IMR-90 (cell line): ENCODE data around the gene FBXW8. TPM values are rescaled to one million over a fixed set of nuclear protein-coding genes. Genes with fewer than 3 reads are reported as not detected.

ENCODE experiments used
- ATAC-seq: fragments of 200-7000 bp; cut with Tn5 transposase; 2 replicates; pipeline ENCODE4 v1.9.1; 2020; ENCODE audit warnings: low read depth, mild to moderate bottlenecking, moderate library complexity
- BruUV-seq: library from RNA; stranded (reverse); fragments of 400-500 nt; replicated peaks from 2 replicates; lab custom pipeline; 2021; lab: Mats Ljungman, UMichigan
- CTCF ChIA-PET: fragments of 300-600 bp; formaldehyde crosslinking; extraction: SDS; loops from one replicate; lab custom pipeline; 2021; ENCODE audit warnings: antibody characterized with exemption; lab: Yijun Ruan, JAX
- POLR2A ChIA-PET: fragments of 300-600 bp; sonication (Branson Sonifier 250); formaldehyde crosslinking; loops from one replicate; lab custom pipeline; 2022; ENCODE audit warnings: antibody characterized with exemption; ENCODE audit not compliant: unreplicated experiment; lab: Charles Lee
- DNase-seq: peaks from one replicate; pipeline ENCODE4 v3.0.0; 2013
- H2AFZ ChIP-seq: replicated peaks from 2 replicates; pipeline ENCODE3; 2013; ENCODE audit warnings: low read length, mild to moderate bottlenecking; ENCODE audit not compliant: poor library complexity
- H2AK5ac ChIP-seq: 2 replicates; pipeline ENCODE4 v1.6.1; 2013; ENCODE audit warnings: low read depth, low read length, inconsistent platforms
- H2AK9ac ChIP-seq: replicated peaks from 2 replicates; pipeline ENCODE3; 2013; ENCODE audit warnings: mild to moderate bottlenecking, low read depth, low read length, moderate library complexity; ENCODE audit not compliant: poor library complexity
- H2BK120ac ChIP-seq: 2 replicates; pipeline ENCODE4 v1.6.1; 2013; ENCODE audit warnings: low read depth, low read length, inconsistent platforms
- H2BK15ac ChIP-seq: 3 replicates; pipeline ENCODE4 v1.6.1; 2013; ENCODE audit warnings: low read depth, low read length, inconsistent platforms
- H2BK20ac ChIP-seq: 2 replicates; pipeline ENCODE4 v1.6.1; 2013; ENCODE audit warnings: low read depth, mild to moderate bottlenecking, inconsistent platforms, low read length, moderate library complexity
- H2BK5ac ChIP-seq: 2 replicates; pipeline ENCODE4 v1.6.1; 2013; ENCODE audit warnings: mild to moderate bottlenecking, low read depth, low read length, inconsistent platforms; ENCODE audit not compliant: poor library complexity, severe bottlenecking
- H3K14ac ChIP-seq: replicated peaks from 2 replicates; pipeline ENCODE4 v1.6.1; 2013; ENCODE audit warnings: low read depth, low read length, inconsistent platforms
- H3K18ac ChIP-seq: 2 replicates; pipeline ENCODE4 v1.6.1; 2013; ENCODE audit warnings: low read depth, low read length, control low read depth
- H3K23ac ChIP-seq: 2 replicates; pipeline ENCODE4 v1.6.1; 2013; ENCODE audit warnings: low read depth, low read length, inconsistent platforms
- H3K27ac ChIP-seq: 2 replicates; pipeline ENCODE4 v1.5.1; 2013; ENCODE audit warnings: mild to moderate bottlenecking, control low read depth, low read length; ENCODE audit not compliant: insufficient read depth
- H3K27me3 ChIP-seq: 2 replicates; pipeline ENCODE4 v1.6.1; 2013; ENCODE audit warnings: low read length; ENCODE audit not compliant: control insufficient read depth, insufficient read depth
- H3K36me3 ChIP-seq: 2 replicates; pipeline ENCODE4 v1.6.1; 2013; ENCODE audit warnings: low read length, mixed read lengths; ENCODE audit not compliant: control insufficient read depth, insufficient read depth
- H3K4ac ChIP-seq: 2 replicates; pipeline ENCODE4 v1.6.1; 2013; ENCODE audit warnings: low read depth, low read length, inconsistent platforms
- H3K4me1 ChIP-seq: 2 replicates; pipeline ENCODE4 v1.6.1; 2013; ENCODE audit warnings: low read length, mixed read lengths; ENCODE audit not compliant: control insufficient read depth, insufficient read depth
- H3K4me2 ChIP-seq: 2 replicates; pipeline ENCODE4 v1.6.1; 2013; ENCODE audit warnings: low read depth, mild to moderate bottlenecking, control low read depth, low read length, moderate library complexity
- H3K4me3 ChIP-seq: 2 replicates; pipeline ENCODE4 v1.5.1; 2013; ENCODE audit warnings: low read depth, mild to moderate bottlenecking, control low read depth, low read length, moderate library complexity; ENCODE audit not compliant: insufficient read depth
- H3K56ac ChIP-seq: 2 replicates; pipeline ENCODE4 v1.6.1; 2013; ENCODE audit warnings: low read length, inconsistent platforms; ENCODE audit not compliant: insufficient read depth; ENCODE audit errors: extremely low read depth
- H3K79me1 ChIP-seq, 2 experiments: 2 replicates each; pipeline ENCODE4 v1.6.1; 2013; ENCODE audit warnings: low read length in 2 of 2, inconsistent platforms in 1 of 2, low read depth in 1 of 2
- H3K9ac ChIP-seq: 2 replicates; pipeline ENCODE4 v1.6.1; 2013; ENCODE audit warnings: low read depth, low read length, control low read depth
- H3K9me1 ChIP-seq: 2 replicates; pipeline ENCODE4 v1.6.1; 2013; ENCODE audit warnings: low read length, inconsistent platforms; ENCODE audit not compliant: insufficient read depth
- H3K9me3 ChIP-seq: 2 replicates; pipeline ENCODE4 v1.6.1; 2013; ENCODE audit warnings: low read length; ENCODE audit not compliant: control insufficient read depth, insufficient read depth
- H4K20me1 ChIP-seq: 2 replicates; pipeline ENCODE4 v1.6.1; 2013; ENCODE audit warnings: low read length, inconsistent platforms; ENCODE audit not compliant: insufficient read depth
- H4K5ac ChIP-seq: 2 replicates; pipeline ENCODE4 v1.6.1; 2013; ENCODE audit warnings: mild to moderate bottlenecking, low read depth, low read length, control low read depth
- H4K8ac ChIP-seq, 2 experiments: 2 replicates each; pipeline ENCODE4 v1.6.1; 2013; ENCODE audit warnings: low read depth in 2 of 2, low read length in 2 of 2, control low read depth in 1 of 2, inconsistent platforms in 1 of 2
- H4K91ac ChIP-seq: 2 replicates; pipeline ENCODE4 v1.6.1; 2013; ENCODE audit warnings: low read depth, low read length, inconsistent platforms; ENCODE audit not compliant: insufficient read depth
- MAFK ChIP-seq: IDR thresholded peaks from 2 replicates; pipeline ENCODE4 v1.6.1; 2012; ENCODE audit warnings: low read depth, low read length, improper control_type of control experiment
- MXI1 ChIP-seq: IDR thresholded peaks from 2 replicates; pipeline ENCODE4 v1.6.1; 2012; ENCODE audit warnings: low read depth, mild to moderate bottlenecking, low read length, moderate library complexity, borderline replicate concordance
- NFE2L2 ChIP-seq: fragments of 150-350 bp; IDR thresholded peaks from 2 replicates; pipeline ENCODE4 v1.6.1; 2016; ENCODE audit warnings: low read depth, mild to moderate bottlenecking, low read length
- RCOR1 ChIP-seq: IDR thresholded peaks from 2 replicates; pipeline ENCODE4 v1.6.1; 2012; ENCODE audit warnings: mild to moderate bottlenecking, low read length, improper control_type of control experiment; ENCODE audit not compliant: insufficient replicate concordance
- RFX5 ChIP-seq: IDR thresholded peaks from 2 replicates; pipeline ENCODE4 v1.8.0; 2012; ENCODE audit warnings: low read depth, mild to moderate bottlenecking, low read length, moderate library complexity
- SMC3 ChIP-seq: fragments of 150-350 bp; IDR thresholded peaks from 2 replicates; pipeline ENCODE4 v1.6.1; 2016; ENCODE audit warnings: low read depth, mild to moderate bottlenecking, antibody characterized with exemption, low read length, moderate library complexity
- WGBS, 2 experiments: methylation state at CpG; one replicate each; pipeline versions ENCODE4 v1.1.5 to v1.1.7; 2013; ENCODE audit warnings: missing lambda C conversion rate in 2 of 2; ENCODE audit not compliant: insufficient read length in 1 of 2; ENCODE audit errors: extremely low coverage in 2 of 2; 5-methylcytosine and 5-hydroxymethylcytosine counted together
- dilution Hi-C: fragments of 300-500 bp; cut with HindIII; formaldehyde crosslinking; loops from one replicate; pipeline ENCODE4 v1.14.3; 2018; ENCODE audit warnings: low sequenced_read_pairs; ENCODE audit not compliant: unreplicated experiment
- in situ Hi-C: fragments of 300-500 bp; cut with MboI; formaldehyde crosslinking; loops from 3 replicates; pipeline ENCODE4 v1.14.3; 2019; ENCODE audit warnings: low sequenced_read_pairs, inconsistent platforms, mixed read lengths
- intact Hi-C: fragments of 100-400 bp; cut with micrococcal nuclease; formaldehyde crosslinking; loops from 2 replicates; pipeline ENCODE4 v1.10.0; 2022
- polyA plus RNA-seq, 3 experiments: library from polyadenylated mRNA; depleted of rRNA; stranded (reverse); fragments of >200 nt; gene quantifications; 2 replicates each; pipeline ENCODE4 v1.2.3, GENCODE V29; 2012; ENCODE audit warnings: low replicate concordance in 1 of 3
- total RNA-seq: library from RNA; depleted of rRNA; stranded (reverse); fragments of >200 nt; gene quantifications from 2 replicates; pipeline ENCODE4 v1.2.3, GENCODE V29; 2012

The FBXW8 gene
- total and polyA plus RNA-seq, 2 of the 4 experiments (the other 2 are of a cell fraction): 20.3 to 25.8 TPM

GRCh38 chr12:117018685-117019084 lies 107.9 kb downstream of the FBXW8 start:
- DNase-seq (no peak), ATAC-seq (no peak)
- no TSS peak for BruUV-seq
- H3K4ac ChIP-seq: no peak overlapping the region
- H3K4me2 ChIP-seq: no peak overlapping the region
- no peak overlapping the region for H3K18ac ChIP-seq
- peaks cover 34% of the 10 kb centered on the region for H3K36me3 ChIP-seq
- no peak overlapping the region for H3K9ac ChIP-seq
- in situ Hi-C loops (no loop called here), dilution Hi-C loops (no loop called here), intact Hi-C loops (no loop called here)
- no peak for TF ChIP-seq SMC3
- no peak for TF ChIP-seq NFE2L2
- TF ChIP-seq MXI1: no peak
- no peak for TF ChIP-seq RFX5
- TF ChIP-seq MAFK: no peak
- TF ChIP-seq RCOR1: no peak
- no peak overlapping the region for H2BK5ac ChIP-seq
- H3K4me1 ChIP-seq: no peaks in the 10 kb centered on the region
- peaks cover 10 to 31% of the 10 kb centered on the region in 2 experiments for H3K79me1 ChIP-seq
- H2BK15ac ChIP-seq: no peak overlapping the region
- no peaks in the 10 kb centered on the region for H3K27me3 ChIP-seq
- no peak overlapping the region for H3K4me3 ChIP-seq
- H3K9me3 ChIP-seq: no peaks in the 10 kb centered on the region; the same call in none of the 2 replicates
- H2BK120ac ChIP-seq: no peak overlapping the region
- no peak overlapping the region for H3K14ac ChIP-seq
- H3K27ac ChIP-seq: no peak overlapping the region
- H2BK20ac ChIP-seq: no peak overlapping the region
- H3K23ac ChIP-seq: no peak overlapping the region
- H4K8ac ChIP-seq: no peak overlapping the region
- no peak overlapping the region for H2AFZ ChIP-seq
- no CpG with 5 or more reads among the region's 3 CpGs for WGBS, 2 experiments
- H2AK9ac ChIP-seq: no peak overlapping the region
- H2AK5ac ChIP-seq: no peak overlapping the region
- H4K5ac ChIP-seq: no peak overlapping the region
- H3K9me1 ChIP-seq: no peaks in the 10 kb centered on the region
- H4K91ac ChIP-seq: no peak overlapping the region
- POLR2A ChIA-PET: no interaction called here
- no peak overlapping the region for H3K56ac ChIP-seq
- peaks cover 21% of the 10 kb centered on the region for H4K20me1 ChIP-seq
- CTCF ChIA-PET: no interaction called here
